ENCODE results near the gene MYH15. TPM values are rescaled to one million over a fixed set of nuclear protein-coding genes. Genes with fewer than 3 reads are reported as not detected.

Gene MYH15
- 0.04 TPM for polyA plus RNA-seq (2013)

DNA sequence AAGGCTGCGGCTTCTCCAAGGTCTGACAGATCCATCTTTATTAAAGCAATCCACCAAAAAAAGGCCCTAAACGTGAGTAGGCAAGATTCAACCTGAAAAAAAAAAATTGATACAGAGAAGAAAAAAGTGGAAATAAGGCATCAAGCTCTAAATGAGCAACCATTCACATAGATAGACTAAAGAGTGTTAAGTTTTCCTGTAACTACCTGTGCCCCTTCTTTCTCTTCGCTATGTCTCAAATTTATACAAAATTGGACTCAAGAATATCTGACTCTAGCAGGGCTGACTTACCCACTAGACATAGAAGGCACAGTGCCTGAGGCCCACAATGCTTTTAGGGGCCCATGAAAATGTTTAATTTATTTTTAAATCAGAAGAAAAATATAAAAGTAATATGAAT, at the start of gene MYH15:
TSS of gene MYH15 (minus strand) at position 101 of the 400 bp plus-strand sequence. CDS start at position 35, 66 bp downstream.
- Histone ChIP-seq H3K4me3 (ENCODE audit: control insufficient read depth in 1 of 7, extremely low read depth in 1 of 7, insufficient read depth in 4 of 7, low read depth in 2 of 7, low read length in 6 of 7) (no peak within 1 kb of the TSS), H3K4me1 (ENCODE audit: control extremely low read depth in 1 of 4, control insufficient read depth in 4 of 4, insufficient read depth in 4 of 4, low read length in 3 of 4) (no peaks in the 10 kb centered on the region), H3K27me3 (replicated peaks in 2 of 5; ENCODE audit: control insufficient read depth in 4 of 5, insufficient read depth in 5 of 5, low read length in 4 of 5) (no peaks in the 10 kb centered on the region), H3K9me3 (ENCODE audit: control extremely low read depth in 1 of 5, control insufficient read depth in 4 of 5, insufficient read depth in 2 of 5, low read depth in 1 of 5, low read length in 4 of 5) (no peaks in the 10 kb centered on the region), H3K27ac (ENCODE audit: insufficient read depth in 1 of 2, low read depth in 1 of 2, low read length in 2 of 2, poor library complexity in 1 of 2, severe bottlenecking in 2 of 2) (no peak within 1 kb of the TSS), H3K36me3 (ENCODE audit: control insufficient read depth in 4 of 4, insufficient read depth in 4 of 4, low read length in 3 of 4) (no peaks in the 10 kb centered on the region)
- ChIA-PET POLR2A (no interaction called here), CTCF (no interaction called here)
- no peak for DNase-seq
- 80% methylated on average over 1 of the region's 3 CpGs for WGBS (ENCODE audit: insufficient coverage)

DNA sequence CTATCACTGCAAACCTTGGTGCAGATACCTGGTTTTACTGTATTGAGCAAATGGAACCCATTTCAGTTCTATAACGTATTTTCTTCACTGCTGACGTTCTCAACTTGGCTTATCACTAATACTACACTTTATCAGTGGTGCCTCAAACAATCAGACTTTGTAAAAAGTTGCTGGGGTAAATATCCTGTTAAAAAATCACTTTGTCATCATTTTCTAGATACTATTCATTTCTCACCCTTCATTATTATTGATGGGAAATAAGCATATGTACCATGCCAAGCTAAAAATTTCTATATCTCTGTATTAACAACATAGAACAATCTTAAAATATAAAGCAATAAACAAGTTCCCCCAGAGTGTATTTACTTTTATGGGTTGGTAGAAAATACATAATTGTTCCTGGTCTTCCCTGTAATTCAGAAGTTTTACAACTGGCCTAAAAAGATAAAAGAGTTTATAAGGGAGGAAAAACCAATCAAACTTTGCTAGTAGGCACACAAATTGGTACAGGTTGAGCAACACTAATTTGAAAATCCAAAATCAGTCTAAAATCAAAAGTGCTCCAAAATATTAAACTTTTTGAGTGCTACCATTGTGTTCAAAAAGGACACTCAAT, 45.7 kb upstream of the MYH15 start:
- Histone ChIP-seq H3K27ac (ENCODE audit: insufficient read depth in 1 of 2, low read depth in 1 of 2, low read length in 2 of 2, poor library complexity in 1 of 2, severe bottlenecking in 2 of 2) (no peak overlapping the region), H3K27me3 (replicated peaks in 2 of 5; ENCODE audit: control insufficient read depth in 4 of 5, insufficient read depth in 5 of 5, low read length in 4 of 5) (no peaks in the 10 kb centered on the region), H3K4me1 (ENCODE audit: control extremely low read depth in 1 of 4, control insufficient read depth in 4 of 4, insufficient read depth in 4 of 4, low read length in 3 of 4) (no peaks in the 10 kb centered on the region), H3K9me3 (ENCODE audit: control extremely low read depth in 1 of 5, control insufficient read depth in 4 of 5, insufficient read depth in 2 of 5, low read depth in 1 of 5, low read length in 4 of 5) (no peaks in the 10 kb centered on the region), H3K4me3 (ENCODE audit: control insufficient read depth in 1 of 7, extremely low read depth in 1 of 7, insufficient read depth in 4 of 7, low read depth in 2 of 7, low read length in 6 of 7) (no peak overlapping the region), H3K36me3 (ENCODE audit: control insufficient read depth in 4 of 4, insufficient read depth in 4 of 4, low read length in 3 of 4) (peaks cover 4 to 61% (median 15%) of the 10 kb centered on the region in 4 experiments)
- DNase-seq, result no peak
- CTCF ChIA-PET, result interaction anchor here (1.2 to 5.7 kb wide), 3 partner anchors 12 to 66 kb away, joined by 3 to 117 read pairs (median 4); partner anchors contain the start of genes CIP2A and DZIP3
- POLR2A ChIA-PET, result no interaction called here
- WGBS (ENCODE audit: insufficient coverage), result no CpG with 5 or more reads among the region's 2 CpGs

DNA sequence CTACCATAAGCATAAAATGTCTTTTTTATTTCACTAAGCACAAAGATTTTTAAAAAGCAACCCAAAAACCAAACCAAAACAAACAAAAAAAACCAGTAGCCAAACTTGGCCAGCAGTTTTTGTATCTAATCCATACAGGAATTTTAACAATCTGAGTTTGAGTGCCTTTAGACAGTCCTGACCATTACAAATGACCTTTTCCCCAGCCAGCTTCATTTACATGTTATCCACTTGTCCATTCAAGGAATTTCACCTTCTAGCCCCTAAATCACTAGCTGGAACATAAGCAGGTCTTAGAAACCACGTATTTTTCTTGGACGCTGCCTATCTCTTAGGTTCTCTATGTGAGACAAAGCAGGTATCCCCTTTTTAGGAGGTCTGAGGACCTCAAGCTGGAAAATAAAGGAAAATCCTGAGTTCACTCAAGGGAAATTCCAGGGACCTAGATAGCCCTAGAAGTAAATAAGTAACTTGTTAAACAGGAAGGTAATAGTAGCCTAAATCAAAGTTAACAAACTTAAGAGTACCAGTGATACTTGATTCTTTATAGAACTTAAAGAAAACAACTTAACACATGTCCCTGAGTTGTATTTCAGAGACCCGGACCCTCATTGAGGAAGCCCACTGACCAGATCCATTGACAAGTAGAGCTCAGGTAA, 44.6 kb upstream of the MYH15 start:
- 100% methylated on average over 3 of the region's 3 CpGs for WGBS (ENCODE audit: insufficient coverage)
- CTCF ChIA-PET, result interaction anchor here (0.9 to 5.7 kb wide), 5 partner anchors 11 to 65 kb away, joined by 3 to 117 read pairs (median 4); partner anchors contain the start of genes CIP2A and DZIP3

DNA sequence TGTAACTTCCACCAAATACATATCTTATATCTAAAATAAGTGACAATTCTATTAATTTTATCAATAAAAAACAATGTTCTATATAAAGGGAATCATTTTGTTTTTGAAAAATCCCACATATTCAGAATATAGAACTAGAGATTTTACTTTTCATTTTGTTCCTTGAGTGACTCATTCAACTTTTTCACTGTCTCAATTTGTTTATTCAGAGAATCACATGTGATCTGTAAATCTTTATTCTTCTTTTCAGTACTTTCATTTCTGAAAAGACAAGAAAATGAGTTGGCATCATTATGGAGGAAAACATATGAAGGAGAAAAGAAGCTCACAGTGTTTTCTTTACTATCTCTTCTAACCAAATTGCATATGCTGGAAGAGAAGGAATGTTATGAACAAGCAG, 43.8 kb upstream of the MYH15 start:
- ChIA-PET POLR2A (no interaction called here), CTCF (interaction anchor here (1.7 to 5.7 kb wide), 3 partner anchors 11 to 64 kb away, joined by 4 to 117 read pairs (median 16); partner anchors contain the start of genes CIP2A and DZIP3)
- Histone ChIP-seq H3K27ac (ENCODE audit: insufficient read depth in 1 of 2, low read depth in 1 of 2, low read length in 2 of 2, poor library complexity in 1 of 2, severe bottlenecking in 2 of 2) (no peak overlapping the region), H3K27me3 (replicated peaks in 2 of 5; ENCODE audit: control insufficient read depth in 4 of 5, insufficient read depth in 5 of 5, low read length in 4 of 5) (no peaks in the 10 kb centered on the region), H3K4me1 (ENCODE audit: control extremely low read depth in 1 of 4, control insufficient read depth in 4 of 4, insufficient read depth in 4 of 4, low read length in 3 of 4) (no peaks in the 10 kb centered on the region), H3K4me3 (ENCODE audit: control insufficient read depth in 1 of 7, extremely low read depth in 1 of 7, insufficient read depth in 4 of 7, low read depth in 2 of 7, low read length in 6 of 7) (no peak overlapping the region), H3K9me3 (ENCODE audit: control extremely low read depth in 1 of 5, control insufficient read depth in 4 of 5, insufficient read depth in 2 of 5, low read depth in 1 of 5, low read length in 4 of 5) (no peaks in the 10 kb centered on the region), H3K36me3 (ENCODE audit: control insufficient read depth in 4 of 4, insufficient read depth in 4 of 4, low read length in 3 of 4) (peaks cover 4 to 53% (median 15%) of the 10 kb centered on the region in 4 experiments)
- no peak for DNase-seq

More for the DNA sequence above, 44.6 kb upstream of the MYH15 start:
- H3K4me3 ChIP-seq (ENCODE audit: control insufficient read depth in 1 of 7, extremely low read depth in 1 of 7, insufficient read depth in 4 of 7, low read depth in 2 of 7, low read length in 6 of 7), result no peak overlapping the region
- H3K9me3 ChIP-seq (ENCODE audit: control extremely low read depth in 1 of 5, control insufficient read depth in 4 of 5, insufficient read depth in 2 of 5, low read depth in 1 of 5, low read length in 4 of 5), result no peaks in the 10 kb centered on the region
- DNase-seq, result no peak
- POLR2A ChIA-PET, result no interaction called here
- H3K4me1 ChIP-seq (ENCODE audit: control extremely low read depth in 1 of 4, control insufficient read depth in 4 of 4, insufficient read depth in 4 of 4, low read length in 3 of 4), result no peaks in the 10 kb centered on the region
- H3K27me3 ChIP-seq (replicated peaks in 2 of 5; ENCODE audit: control insufficient read depth in 4 of 5, insufficient read depth in 5 of 5, low read length in 4 of 5), result no peaks in the 10 kb centered on the region
- peaks cover 4 to 53% (median 15%) of the 10 kb centered on the region in 4 experiments for H3K36me3 ChIP-seq (ENCODE audit: control insufficient read depth in 4 of 4, insufficient read depth in 4 of 4, low read length in 3 of 4)
- H3K27ac ChIP-seq (ENCODE audit: insufficient read depth in 1 of 2, low read depth in 1 of 2, low read length in 2 of 2, poor library complexity in 1 of 2, severe bottlenecking in 2 of 2), result no peak overlapping the region

- CTCF ChIA-PET, result interaction anchor here (0.8 to 5.7 kb wide), 21 partner anchors 8 to 1004 kb away, joined by 3 to 117 read pairs (median 4); partner anchors contain the start of genes CIP2A and DZIP3
- no peaks in the 10 kb centered on the region for H3K27me3 ChIP-seq (replicated peaks in 2 of 5; ENCODE audit: control insufficient read depth in 4 of 5, insufficient read depth in 5 of 5, low read length in 4 of 5)
- no peak overlapping the region for H3K27ac ChIP-seq (ENCODE audit: insufficient read depth in 1 of 2, low read depth in 1 of 2, low read length in 2 of 2, poor library complexity in 1 of 2, severe bottlenecking in 2 of 2)
- H3K4me3 ChIP-seq (ENCODE audit: control insufficient read depth in 1 of 7, extremely low read depth in 1 of 7, insufficient read depth in 4 of 7, low read depth in 2 of 7, low read length in 6 of 7), result no peak overlapping the region
- H3K4me1 ChIP-seq (ENCODE audit: control extremely low read depth in 1 of 4, control insufficient read depth in 4 of 4, insufficient read depth in 4 of 4, low read length in 3 of 4), result no peaks in the 10 kb centered on the region
- H3K36me3 ChIP-seq (ENCODE audit: control insufficient read depth in 4 of 4, insufficient read depth in 4 of 4, low read length in 3 of 4), result peaks cover 4 to 48% (median 8%) of the 10 kb centered on the region in 4 experiments
- H3K9me3 ChIP-seq (ENCODE audit: control extremely low read depth in 1 of 5, control insufficient read depth in 4 of 5, insufficient read depth in 2 of 5, low read depth in 1 of 5, low read length in 4 of 5), result no peaks in the 10 kb centered on the region
- 57% methylated on average over 1 of the region's 4 CpGs for WGBS (ENCODE audit: insufficient coverage)
- DNase-seq, result peak; percentile 63 to 79 (median 70)
- POLR2A ChIA-PET, result no interaction called here
Observed at GRCh38 chr3:108552267-108553159, 42.1 kb upstream of the MYH15 start.

GRCh38 chr3:108548886-108549285, 38.5 kb upstream of the MYH15 start:
- Histone ChIP-seq H3K36me3 (ENCODE audit: control insufficient read depth in 4 of 4, insufficient read depth in 4 of 4, low read length in 3 of 4) (peaks cover 0 to 29% (median 3%) of the 10 kb centered on the region in 4 experiments), H3K27ac (ENCODE audit: insufficient read depth in 1 of 2, low read depth in 1 of 2, low read length in 2 of 2, poor library complexity in 1 of 2, severe bottlenecking in 2 of 2) (no peak overlapping the region), H3K4me3 (ENCODE audit: control insufficient read depth in 1 of 7, extremely low read depth in 1 of 7, insufficient read depth in 4 of 7, low read depth in 2 of 7, low read length in 6 of 7) (no peak overlapping the region), H3K9me3 (ENCODE audit: control extremely low read depth in 1 of 5, control insufficient read depth in 4 of 5, insufficient read depth in 2 of 5, low read depth in 1 of 5, low read length in 4 of 5) (no peaks in the 10 kb centered on the region), H3K27me3 (replicated peaks in 2 of 5; ENCODE audit: control insufficient read depth in 4 of 5, insufficient read depth in 5 of 5, low read length in 4 of 5) (no peaks in the 10 kb centered on the region), H3K4me1 (ENCODE audit: control extremely low read depth in 1 of 4, control insufficient read depth in 4 of 4, insufficient read depth in 4 of 4, low read length in 3 of 4) (peaks cover 0 to 2% (median 0%) of the 10 kb centered on the region in 4 experiments)
- WGBS (ENCODE audit: insufficient coverage), result no CpG with 5 or more reads among the region's 2 CpGs
- ChIA-PET CTCF (no interaction called here), POLR2A (no interaction called here)
- no peak for DNase-seq
